Brain pericyte (primary cell): Measurements from ENCODE around the gene SULT1C4.
"Not testable (repeated sequence)": the region's sequence is repeated elsewhere in the genome, so short reads cannot be mapped to it uniquely, and the experiment has no call there.

ENCODE experiments used
- DNase-seq: peaks from one replicate; pipeline ENCODE4 v3.0.0-alpha.2; 2012; ENCODE audit warnings: low read depth, low spot score

Gene SULT1C4

GRCh38 chr2:108377815-108378630, at the start of gene SULT1C4:
Gene SULT1C4, plus strand, starts transcription at chr2:108377954. Its CDS starts 384 bp downstream, at chr2:108378338.
- peak; percentile 81 for DNase-seq

GRCh38 chr2:108329771-108330170, 48.0 kb upstream of the SULT1C4 start:
- DNase-seq = no peak

DNA sequence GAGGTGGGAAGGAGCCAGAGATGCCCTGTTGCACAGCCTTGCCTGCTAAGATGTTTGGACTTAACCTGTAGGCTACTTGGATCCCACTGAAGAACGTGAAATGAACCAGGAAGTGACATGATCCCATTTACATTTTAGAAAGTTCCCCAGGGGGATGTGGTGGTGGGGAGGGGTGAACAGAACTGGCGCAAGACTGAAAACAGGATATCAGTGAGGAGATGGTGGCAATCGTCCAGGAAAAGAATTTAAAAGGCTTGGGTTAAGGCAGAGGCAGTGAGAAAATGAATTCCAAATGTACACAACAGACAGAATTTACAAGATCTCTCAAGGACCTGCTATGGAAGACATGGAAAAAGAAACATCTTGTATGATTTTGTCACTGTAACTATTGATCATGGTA, 46.8 kb upstream of the SULT1C4 start:
- DNase-seq = no peak

GRCh38 chr2:108345951-108346350, 31.8 kb upstream of the SULT1C4 start:
- no peak for DNase-seq

DNA sequence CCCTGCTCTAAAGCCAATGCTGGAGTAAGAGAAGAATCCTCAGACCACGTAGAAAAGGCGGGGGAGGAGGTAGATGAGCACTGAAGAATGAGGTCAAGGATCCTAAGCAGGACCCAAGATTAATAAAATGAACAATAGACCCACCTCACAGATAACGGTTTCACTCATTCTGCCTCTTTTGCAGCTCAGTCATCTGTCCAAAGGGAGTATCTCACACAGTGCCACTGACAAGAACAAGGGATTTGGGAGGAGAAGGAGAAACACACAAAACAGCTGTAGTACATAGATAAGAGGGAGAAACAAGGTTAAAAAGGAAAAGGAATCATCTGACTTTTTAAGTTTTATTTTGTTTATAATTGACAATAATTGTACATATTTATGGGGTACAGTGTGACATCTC, 30.9 kb upstream of the SULT1C4 start:
- no peak for DNase-seq

- DNase-seq = no peak
Observed at GRCh38 chr2:108347786-108348185, 30.0 kb upstream of the SULT1C4 start.

- no peak for DNase-seq
Observed at GRCh38 chr2:108348816-108349570, 28.8 kb upstream of the SULT1C4 start.

DNA sequence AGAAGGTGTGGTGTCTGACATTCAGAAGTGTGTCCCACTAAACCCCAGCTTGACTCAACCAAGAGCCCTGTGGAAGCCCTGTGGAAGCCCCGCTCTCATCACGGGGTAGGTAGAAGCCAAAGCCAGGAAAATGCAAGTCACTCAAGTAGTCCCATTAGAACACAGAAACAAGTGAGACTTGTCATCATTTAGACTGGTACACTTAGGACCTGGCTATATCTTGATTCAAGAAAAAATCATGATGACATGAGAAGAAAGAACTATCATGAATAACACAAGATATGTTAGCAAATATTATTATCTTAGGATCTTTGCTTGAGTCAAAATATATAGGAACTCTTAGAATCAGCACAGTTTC, 28.2 kb upstream of the SULT1C4 start:
- DNase-seq = no peak

DNA sequence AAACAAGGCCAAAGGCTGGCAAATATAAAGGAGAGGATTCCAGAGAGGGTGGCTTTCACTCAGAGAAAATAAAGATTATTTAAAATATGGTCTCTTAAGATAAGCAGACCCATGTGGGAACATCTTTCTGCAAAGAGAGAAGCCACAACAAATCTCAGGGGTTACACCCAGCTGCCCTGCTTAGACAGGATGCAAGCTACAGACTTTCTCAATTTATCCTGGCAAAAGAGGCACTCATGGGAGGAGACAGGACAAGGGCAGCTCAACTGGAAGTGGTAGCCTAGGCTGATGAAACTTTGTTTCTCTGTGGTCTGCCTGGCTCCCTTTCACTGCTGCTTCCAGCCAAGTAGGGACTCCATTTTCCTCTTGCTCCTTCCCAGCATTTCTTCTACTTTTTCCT, 25.9 kb upstream of the SULT1C4 start:
- no peak for DNase-seq

DNA sequence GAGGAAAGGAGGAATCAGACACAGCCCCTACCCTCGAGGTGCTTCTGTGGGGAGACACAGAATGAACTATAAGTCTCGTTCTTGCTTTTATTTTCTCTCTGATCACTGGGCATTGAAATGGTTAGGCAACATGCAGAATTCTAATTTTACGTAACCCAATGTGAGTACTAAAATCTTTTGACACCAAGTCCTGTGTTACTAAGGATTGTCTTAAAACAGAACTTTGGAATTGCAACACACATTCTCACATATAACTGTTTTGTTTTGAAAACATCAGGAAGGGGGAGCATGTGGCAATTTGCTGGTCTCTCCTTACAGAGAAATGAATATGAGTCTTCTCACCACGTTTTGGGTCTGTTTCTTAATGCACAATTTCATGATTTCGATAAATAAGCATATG, 23.6 kb upstream of the SULT1C4 start:
- DNase-seq = no peak

DNA sequence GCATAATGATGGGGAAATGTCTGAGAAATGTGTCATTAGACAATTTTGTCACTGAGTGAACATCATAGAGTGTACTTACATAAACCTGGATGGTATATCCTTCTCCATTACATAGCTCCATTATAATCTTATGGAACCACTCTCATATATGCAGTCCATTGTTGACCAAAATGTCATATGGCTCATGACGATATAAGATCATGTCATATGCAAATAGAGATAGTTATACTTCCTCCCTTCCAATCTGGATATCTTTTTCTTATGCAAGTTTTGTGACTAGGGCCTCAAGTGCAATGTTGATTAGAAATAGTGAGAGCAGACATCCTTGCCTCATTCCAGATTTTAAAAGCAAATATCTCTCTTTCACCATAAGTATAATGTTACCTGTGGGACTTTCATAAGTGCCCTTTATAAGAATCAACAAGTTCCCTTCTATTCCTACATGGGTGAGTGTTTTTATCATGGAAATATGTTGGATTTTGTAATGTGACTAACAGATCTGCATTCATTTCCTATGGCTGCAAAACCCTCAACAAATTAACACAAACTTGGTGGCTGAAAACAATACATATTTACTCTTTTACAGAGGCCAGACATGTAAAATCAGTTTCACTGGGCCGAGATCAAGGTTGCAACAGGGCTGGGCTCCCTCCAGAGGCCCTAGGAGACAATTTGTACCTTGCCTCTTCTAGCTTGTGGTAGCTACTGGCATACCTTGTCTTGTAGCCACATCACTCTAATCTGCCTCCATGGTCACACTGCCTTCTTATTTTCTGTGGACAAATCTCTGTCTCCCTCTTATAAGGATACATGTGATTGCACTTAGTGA, 21.6 kb upstream of the SULT1C4 start:
- DNase-seq = no peak

GRCh38 chr2:108359336-108359735, 18.4 kb upstream of the SULT1C4 start:
- DNase-seq = not testable (repeated sequence)

DNA sequence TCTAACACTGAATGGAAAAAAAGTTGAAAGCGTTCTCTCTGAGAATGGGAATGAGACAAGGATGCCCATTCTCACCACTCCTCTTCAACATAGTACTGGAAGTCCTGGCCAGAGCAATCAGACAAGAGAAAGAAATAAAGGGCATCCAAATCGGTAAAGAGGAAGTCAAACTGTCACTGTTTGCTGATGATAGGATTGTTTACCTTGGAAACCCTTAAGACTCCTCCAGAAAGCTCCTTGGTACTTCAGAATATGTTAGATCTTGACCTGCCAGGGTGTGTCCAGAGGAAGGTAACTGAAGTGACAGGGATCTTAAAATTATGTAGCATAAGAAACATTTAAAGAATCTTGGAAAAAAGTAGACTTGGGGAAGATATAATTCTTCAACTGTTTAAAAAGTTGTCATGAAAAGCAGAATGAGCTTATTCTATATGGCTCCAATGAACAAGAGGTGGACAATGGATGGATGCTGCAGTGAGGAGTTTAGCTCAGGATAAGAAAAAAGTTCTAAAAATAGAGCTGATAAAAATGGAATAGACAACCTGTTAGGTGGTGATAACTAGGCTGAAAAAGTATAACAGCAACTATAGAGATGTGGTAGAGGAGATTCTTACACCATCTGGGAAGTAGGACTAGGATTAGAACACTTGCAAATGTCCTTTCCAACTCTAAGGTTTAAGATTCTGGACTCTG, 16.8 kb upstream of the SULT1C4 start:
- DNase-seq = no peak

GRCh38 chr2:108363024-108363907, 14.5 kb upstream of the SULT1C4 start:
- no peak for DNase-seq

GRCh38 chr2:108363908-108364225, 13.9 kb upstream of the SULT1C4 start:
- DNase-seq = no peak

- DNase-seq = no peak
Observed at GRCh38 chr2:108364676-108365297, 13.0 kb upstream of the SULT1C4 start.

- no peak for DNase-seq
Observed at GRCh38 chr2:108365656-108366055, 12.1 kb upstream of the SULT1C4 start.

GRCh38 chr2:108367014-108367413, 10.7 kb upstream of the SULT1C4 start:
- no peak for DNase-seq

- DNase-seq = no peak
Observed at GRCh38 chr2:108367561-108368175, 10.1 kb upstream of the SULT1C4 start.

GRCh38 chr2:108369153-108369552, 8.6 kb upstream of the SULT1C4 start:
- no peak for DNase-seq
